K562 (cell line): ENCODE measurements around the gene B4GALNT3. TPM values are rescaled to one million over a fixed set of nuclear protein-coding genes. Genes with fewer than 3 reads are reported as not detected.

ENCODE experiments used
- ATAC-seq: fragments of 200-7000 bp; cut with Tn5 transposase; 3 replicates; pipeline ENCODE4 v1.9.1; 2020; ENCODE audit warnings: moderate library complexity
- BruUV-seq: library from RNA; stranded (reverse); fragments of 400-500 nt; replicated peaks from 2 replicates; lab custom pipeline; 2021; lab: Mats Ljungman, UMichigan
- CTCF ChIA-PET: fragments of 300-600 bp; formaldehyde crosslinking; extraction: SDS; loops from one replicate; lab custom pipeline; 2021; ENCODE audit warnings: low intra/inter-chr PET ratio; lab: Yijun Ruan, JAX
- POLR2A ChIA-PET: fragments of 300-600, 350-650 bp; sonication (Branson Sonifier 250); formaldehyde crosslinking; extraction: SDS; loops from one replicate; lab custom pipeline; 2021; ENCODE audit warnings: antibody characterized with exemption, inconsistent platforms; lab: Yijun Ruan, JAX
- DNase-seq, 4 experiments: peaks; one replicate each; pipeline versions ENCODE4 v3.0.0 to v3.0.0-alpha.2; 2011 to 2018; ENCODE audit warnings: low spot score in 3 of 4, mixed read lengths in 3 of 4; ENCODE audit errors: extremely low read depth in 1 of 4
- FAIRE-seq: peaks from 2 replicates; lab custom pipeline; 2011; peaks lifted over from hg19 to GRCh38; lab: Jason Lieb, UNC
- H2AFZ ChIP-seq: 2 replicates; pipeline ENCODE4 v1.6.0; 2011; ENCODE audit warnings: low read depth, low read length, control low read depth, inconsistent platforms
- H3K27ac ChIP-seq: fragments of 200-600 bp; 3 replicates; pipeline ENCODE4 v1.8.0; 2011; ENCODE audit warnings: low read depth, mild to moderate bottlenecking, control low read depth, inconsistent platforms, low read length, moderate library complexity, mixed read lengths; ENCODE audit errors: extremely low read depth
- H3K27me3 ChIP-seq, 2 experiments: fragments of 300-600 bp in 1 of 2; 2 replicates in 1 of 2; 3 replicates in 1 of 2; pipeline versions ENCODE4 v1.6.0 to v1.8.0; 2011; ENCODE audit warnings: inconsistent platforms in 2 of 2, low read length in 2 of 2, mild to moderate bottlenecking in 1 of 2, mixed read lengths in 1 of 2, moderate library complexity in 1 of 2; ENCODE audit not compliant: control insufficient read depth in 2 of 2, insufficient read depth in 2 of 2
- H3K36me3 ChIP-seq: fragments of 300-600 bp; 3 replicates; pipeline ENCODE4 v1.8.0; 2011; ENCODE audit warnings: mild to moderate bottlenecking, low read length, inconsistent platforms; ENCODE audit not compliant: control insufficient read depth, insufficient read depth
- H3K4me1 ChIP-seq, 2 experiments: fragments of 200-600 bp in 1 of 2; replicated peaks in 1 of 2; 2 replicates in 1 of 2; 3 replicates in 1 of 2; pipeline versions ENCODE4 v1.5.1 to v1.8.0; 2011; ENCODE audit warnings: inconsistent platforms in 2 of 2, low read length in 2 of 2, mild to moderate bottlenecking in 1 of 2, mixed read lengths in 1 of 2, moderate library complexity in 1 of 2; ENCODE audit not compliant: control insufficient read depth in 2 of 2, insufficient read depth in 2 of 2
- H3K4me2 ChIP-seq: 2 replicates; pipeline ENCODE4 v1.6.1; 2011; ENCODE audit warnings: low read length, control low read depth, inconsistent platforms, mixed read lengths; ENCODE audit not compliant: insufficient read depth
- H3K4me3 ChIP-seq: fragments of 200-600 bp; sonication (generic), shearing (Covaris generic); 2 replicates; pipeline ENCODE4 v1.5.1; 2016; ENCODE audit warnings: control low read depth, inconsistent platforms
- H3K79me2 ChIP-seq: fragments of 200-600 bp; 3 replicates; pipeline ENCODE4 v1.8.0; 2011; ENCODE audit warnings: low read length, inconsistent platforms; ENCODE audit not compliant: control insufficient read depth, insufficient read depth
- H3K9ac ChIP-seq, 2 experiments: 2 replicates each; pipeline versions ENCODE4 v1.6.0 to v1.6.1; 2011; ENCODE audit warnings: low read depth in 2 of 2, low read length in 2 of 2, control low read depth in 1 of 2, inconsistent platforms in 1 of 2, mild to moderate bottlenecking in 1 of 2, mixed read lengths in 1 of 2; ENCODE audit not compliant: insufficient read depth in 1 of 2
- H3K9me1 ChIP-seq: one replicate; pipeline ENCODE4 v1.6.0; 2011; ENCODE audit warnings: inconsistent platforms, mild to moderate bottlenecking, low read length, moderate library complexity; ENCODE audit not compliant: control insufficient read depth, insufficient read depth
- H3K9me3 ChIP-seq: replicated peaks from 2 replicates; pipeline ENCODE4 v1.5.1; 2011; ENCODE audit warnings: low read depth, low read length, inconsistent platforms; ENCODE audit not compliant: control insufficient read depth, insufficient read depth
- H4K20me1 ChIP-seq: replicated peaks from 2 replicates; pipeline ENCODE4 v1.6.1; 2011; ENCODE audit warnings: low read length, inconsistent platforms, mixed read lengths; ENCODE audit not compliant: control insufficient read depth, insufficient read depth
- ARHGAP35 ChIP-seq: fragments of 450-650 bp; IDR thresholded peaks from 2 replicates; pipeline ENCODE4 v1.6.1; 2018; ENCODE audit not compliant: partially characterized antibody
- FOXA1 ChIP-seq: fragments of 450-650 bp; IDR thresholded peaks from 2 replicates; pipeline ENCODE4 v1.6.1; 2016; ENCODE audit warnings: mild to moderate bottlenecking, borderline replicate concordance
- FOXJ3 ChIP-seq: sonication (generic); formaldehyde crosslinking; IDR thresholded peaks from 2 replicates; pipeline ENCODE4 v1.4.0; 2020; ENCODE audit warnings: mild to moderate bottlenecking, missing genetic modification reagents
- FOXK2 ChIP-seq, 2 experiments: fragments of 450-650 bp; IDR thresholded peaks in 1 of 2; conservative IDR thresholded peaks in 1 of 2; 2 replicates each; pipeline ENCODE4 v1.6.1; 2016; ENCODE audit warnings: low read depth in 2 of 2, mild to moderate bottlenecking in 1 of 2
- HLTF ChIP-seq: fragments of 450-650 bp; IDR thresholded peaks from 2 replicates; pipeline ENCODE4 v1.6.1; 2016
- KLF1 ChIP-seq: fragments of 450-650 bp; IDR thresholded peaks from 2 replicates; pipeline ENCODE4 v1.6.1; 2016; ENCODE audit warnings: missing genetic modification characterization, missing compliant biosample characterization
- MAFG ChIP-seq: fragments of 450-650 bp; conservative IDR thresholded peaks from 2 replicates; pipeline ENCODE4 v1.6.1; 2016; ENCODE audit warnings: missing genetic modification characterization, missing compliant biosample characterization
- MLX ChIP-seq, 2 experiments: fragments of 450-650 bp in 1 of 2; sonication (generic) in 1 of 2; formaldehyde crosslinking; conservative IDR thresholded peaks; 2 replicates each; pipeline versions ENCODE4 v1.4.0 to v1.8.1; 2020 to 2022; ENCODE audit warnings: mild to moderate bottlenecking in 1 of 2, missing genetic modification reagents in 1 of 2
- NFE2L1 ChIP-seq: fragments of 450-650 bp; IDR thresholded peaks from 2 replicates; pipeline ENCODE4 v1.6.1; 2016; ENCODE audit warnings: missing genetic modification characterization, low read depth, mild to moderate bottlenecking, missing compliant biosample characterization, moderate library complexity, borderline replicate concordance
- TEAD2 ChIP-seq: fragments of 450-650 bp; IDR thresholded peaks from 2 replicates; pipeline ENCODE4 v1.6.1; 2016; ENCODE audit warnings: missing genetic modification characterization, control low read depth, missing compliant biosample characterization
- ZNF146 ChIP-seq: IDR thresholded peaks from one replicate; pipeline ENCODE4 v1.6.1; 2018; ENCODE audit warnings: missing compliant biosample characterization; ENCODE audit not compliant: unreplicated experiment
- ZNF407 ChIP-seq: fragments of 450-650 bp; IDR thresholded peaks from 2 replicates; pipeline ENCODE4 v1.6.1; 2016; ENCODE audit warnings: low read depth
- ZNF445 ChIP-seq: fragments of 250-450 bp; sonication (Bioruptor Pico); IDR thresholded peaks from 2 replicates; pipeline ENCODE4 v1.4.0; 2020; ENCODE audit warnings: low read depth, mild to moderate bottlenecking, moderate library complexity
- ZNF507 ChIP-seq: conservative IDR thresholded peaks from 2 replicates; pipeline ENCODE4 v1.6.1; 2017; ENCODE audit warnings: missing genetic modification characterization, missing compliant biosample characterization
- ZSCAN29 ChIP-seq: fragments of 450-650 bp; IDR thresholded peaks from 2 replicates; pipeline ENCODE4 v1.6.1; 2017
- WGBS: fragments of 100-300 bp; shearing (Covaris generic); methylation state at CpG from one replicate; pipeline ENCODE4 v1.1.6; 2016; ENCODE audit warnings: low coverage, mixed read lengths; ENCODE audit not compliant: insufficient coverage; ENCODE audit errors: missing lambda C conversion rate; 5-methylcytosine and 5-hydroxymethylcytosine counted together
- in situ Hi-C: fragments of 300-500 bp; cut with MboI; formaldehyde crosslinking; loops from 4 replicates; pipeline ENCODE4 v1.15.0; 2018; ENCODE audit warnings: inconsistent platforms, mixed read lengths
- intact Hi-C: fragments of 100-400 bp; cut with micrococcal nuclease; formaldehyde crosslinking; loops from 2 replicates; pipeline ENCODE4 v1.14.2; 2022
- polyA plus RNA-seq, 8 experiments: library from polyadenylated mRNA; depleted of rRNA in 4 of 8; stranded (reverse) in 5 of 8; unstranded in 3 of 8; fragments of >200 nt; fragmentation: Nextera tagmentation in 2 of 8; fragmentation: Illumina TruSeq in 1 of 8; extraction: Ambion mirVana in 2 of 8; extraction: Trizol in 1 of 8; gene quantifications; 2 replicates each; pipeline versions ENCODE4 v1.2.1 to v1.2.3, GENCODE V29; 2011 to 2014; ENCODE audit warnings: inconsistent platforms in 1 of 8, missing spikeins in 1 of 8
- total RNA-seq, 7 experiments: library from RNA; depleted of rRNA in 6 of 7; stranded (reverse); fragments of >200 nt in 6 of 7; fragmentation: Illumina TruSeq in 2 of 7; extraction: Trizol in 2 of 7; gene quantifications; 2 replicates each; pipeline versions ENCODE4 v1.2.1 to v1.2.3, GENCODE V29; 2011 to 2021; ENCODE audit warnings: low replicate concordance in 1 of 7

B4GALNT3 gene
- total and polyA plus RNA-seq, 9 of the 15 experiments (the other 6 are each of a cell fraction or from before 2014, with no cell fraction given), result 0.04 to 0.36 (median 0.10) TPM; not detected in 6

- POLR2A ChIA-PET, result interaction anchor here (0.7 to 1.0 kb wide), 2 partner anchors 16 to 30 kb away, joined by 3 read pairs; no protein-coding TSS in a partner anchor
- in situ Hi-C loops (no loop called here), intact Hi-C loops (no loop called here)
- H3K9me3 ChIP-seq, result no peaks in the 10 kb centered on the region
- H3K4me1 ChIP-seq, result no peaks in the 10 kb centered on the region; a peak in 1 of 5 replicates
- CTCF ChIA-PET, result no interaction called here
- no peaks in the 10 kb centered on the region for H3K79me2 ChIP-seq
- no peak overlapping the region for H2AFZ ChIP-seq
- no peaks in the 10 kb centered on the region for H4K20me1 ChIP-seq
- ATAC-seq (no peak), FAIRE-seq (no peak), DNase-seq (no peak)
- H3K27me3 ChIP-seq, result peaks cover 18 to 42% of the 10 kb centered on the region in 2 experiments; a peak in 3 of 5 replicates
- H3K4me2 ChIP-seq, result no peak overlapping the region
- no peak overlapping the region for H3K4me3 ChIP-seq
- 2% methylated on average over 7 of the region's 12 CpGs for WGBS
- no peaks in the 10 kb centered on the region for H3K36me3 ChIP-seq
- H3K9me1 ChIP-seq, result no peaks in the 10 kb centered on the region
- no peak overlapping the region for H3K9ac ChIP-seq
- BruUV-seq, result no TSS peak
- no peak overlapping the region for H3K27ac ChIP-seq
- TF ChIP-seq MLX (CRISPR knock-in tag; conservative IDR thresholded peaks at IDR 0.05) (no peak), ARHGAP35 (no peak), NFE2L1 (no peak), ZSCAN29 (no peak), HLTF (no peak), ZNF445 (CRISPR knock-in tag) (no peak), KLF1 (tag) (no peak), ZNF407 (no peak), FOXA1 (no peak), TEAD2 (no peak), FOXK2 (conservative IDR thresholded peaks at IDR 0.05 in 1 of 2, IDR thresholded peaks at IDR 0.05 in 1 of 2; ENCODE audit: low read depth in 2 of 2) (no peak), ZNF507 (tag) (no peak), ZNF146 (CRISPR knock-in tag) (no peak), FOXJ3 (CRISPR knock-in tag) (no peak), MAFG (tag) (no peak)
These were observed 50.5 kb downstream of the B4GALNT3 start for GRCh38 chr12:510071-510825.
